GM12801 (cell line): ENCODE measurements around the gene RAPGEF6.

Source experiments
- CTCF ChIP-seq: IDR thresholded peaks from one replicate; pipeline ENCODE4 v1.5.1; 2011; ENCODE audit warnings: control low read depth; ENCODE audit not compliant: insufficient read length; ENCODE audit errors: extremely low read depth

The RAPGEF6 gene

GRCh38 chr5:131633830-131634229, 1.2 kb downstream of the RAPGEF6 start:
- no peak for TF ChIP-seq CTCF

- TF ChIP-seq CTCF = no peak
Observed at GRCh38 chr5:131630963-131631350, 4.1 kb downstream of the RAPGEF6 start.

- TF ChIP-seq CTCF = no peak
Observed at GRCh38 chr5:131630208-131630962, 4.6 kb downstream of the RAPGEF6 start.

- no peak for TF ChIP-seq CTCF
Observed at GRCh38 chr5:131628990-131629389, 6.0 kb downstream of the RAPGEF6 start.

GRCh38 chr5:131627207-131627865, 7.7 kb downstream of the RAPGEF6 start:
- no peak for TF ChIP-seq CTCF

GRCh38 chr5:131622633-131623032, 12.4 kb downstream of the RAPGEF6 start:
- no peak for TF ChIP-seq CTCF

- no peak for TF ChIP-seq CTCF
Observed at GRCh38 chr5:131619102-131619501, 15.9 kb downstream of the RAPGEF6 start.
